Brain microvascular endothelial cell (primary cell): Measurements from ENCODE around the gene ZIC2.

ENCODE experiments used
- DNase-seq: peaks from one replicate; pipeline ENCODE4 v3.0.0-alpha.2; 2020
- H3K27ac ChIP-seq: fragments of 250-450 bp; sonication (Bioruptor Pico); 2 replicates; pipeline ENCODE4 v1.5.1; 2020; ENCODE audit warnings: mild to moderate bottlenecking, moderate library complexity
- H3K27me3 ChIP-seq: fragments of 250-450 bp; sonication (Bioruptor Pico); replicated peaks from 2 replicates; pipeline ENCODE4 v1.5.1; 2020; ENCODE audit warnings: mild to moderate bottlenecking
- H3K36me3 ChIP-seq: fragments of 250-450 bp; sonication (Bioruptor Pico); replicated peaks from 2 replicates; pipeline ENCODE4 v1.5.1; 2020; ENCODE audit warnings: mild to moderate bottlenecking
- H3K4me3 ChIP-seq: 2 replicates; pipeline ENCODE4 v1.5.1; 2011; ENCODE audit warnings: low read depth, mild to moderate bottlenecking, control low read depth, low read length, moderate library complexity
- in situ Hi-C: cut with HindIII; loops from 2 replicates; pipeline ENCODE4 v1.10.0; 2017; ENCODE audit warnings: low sequenced_read_pairs, low pct_ligation_motif_present
- TF ChIP-seq, protein P1 (sequence below): IDR thresholded peaks from 2 replicates; pipeline ENCODE4 v1.5.1; 2011; ENCODE audit warnings: low read depth, mild to moderate bottlenecking, moderate library complexity, low read length, control low read depth, inconsistent platforms; ENCODE audit errors: missing control alignments

The ZIC2 gene

DNA sequence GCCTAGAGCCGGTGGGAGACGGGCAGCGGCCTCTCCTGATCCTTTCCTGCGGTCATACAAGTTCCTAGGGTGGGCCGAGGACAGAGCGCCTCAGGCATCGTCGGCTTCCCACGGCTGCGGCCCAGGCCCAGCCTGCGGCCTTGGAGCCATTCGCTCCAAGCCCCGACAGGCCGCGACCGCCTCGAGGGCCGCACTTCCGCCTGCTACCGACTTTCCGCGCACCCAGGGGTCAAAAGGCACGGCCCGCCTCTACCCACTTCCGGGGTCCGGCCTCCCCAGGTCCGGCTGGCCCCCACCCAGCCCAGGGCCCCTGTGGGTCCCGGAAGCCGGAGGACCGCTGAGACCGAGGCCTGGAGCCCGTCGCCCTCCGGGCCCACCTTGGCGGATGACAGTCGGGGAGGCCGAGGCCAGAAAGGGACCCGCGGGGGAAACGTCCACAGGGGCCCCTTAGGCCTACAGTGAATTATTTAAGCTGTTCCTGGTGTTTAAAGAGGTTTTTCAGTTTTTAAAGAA lies 16.2 kb downstream of the ZIC2 start:
- H3K4me3 ChIP-seq = no peak overlapping the region
- no peaks in the 10 kb centered on the region for H3K36me3 ChIP-seq
- DNase-seq = no peak
- no peak overlapping the region for H3K27ac ChIP-seq
- no peaks in the 10 kb centered on the region for H3K27me3 ChIP-seq
- TF ChIP-seq, protein P1, sequence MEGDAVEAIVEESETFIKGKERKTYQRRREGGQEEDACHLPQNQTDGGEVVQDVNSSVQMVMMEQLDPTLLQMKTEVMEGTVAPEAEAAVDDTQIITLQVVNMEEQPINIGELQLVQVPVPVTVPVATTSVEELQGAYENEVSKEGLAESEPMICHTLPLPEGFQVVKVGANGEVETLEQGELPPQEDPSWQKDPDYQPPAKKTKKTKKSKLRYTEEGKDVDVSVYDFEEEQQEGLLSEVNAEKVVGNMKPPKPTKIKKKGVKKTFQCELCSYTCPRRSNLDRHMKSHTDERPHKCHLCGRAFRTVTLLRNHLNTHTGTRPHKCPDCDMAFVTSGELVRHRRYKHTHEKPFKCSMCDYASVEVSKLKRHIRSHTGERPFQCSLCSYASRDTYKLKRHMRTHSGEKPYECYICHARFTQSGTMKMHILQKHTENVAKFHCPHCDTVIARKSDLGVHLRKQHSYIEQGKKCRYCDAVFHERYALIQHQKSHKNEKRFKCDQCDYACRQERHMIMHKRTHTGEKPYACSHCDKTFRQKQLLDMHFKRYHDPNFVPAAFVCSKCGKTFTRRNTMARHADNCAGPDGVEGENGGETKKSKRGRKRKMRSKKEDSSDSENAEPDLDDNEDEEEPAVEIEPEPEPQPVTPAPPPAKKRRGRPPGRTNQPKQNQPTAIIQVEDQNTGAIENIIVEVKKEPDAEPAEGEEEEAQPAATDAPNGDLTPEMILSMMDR = no peak
- in situ Hi-C loops = no loop called here

DNA sequence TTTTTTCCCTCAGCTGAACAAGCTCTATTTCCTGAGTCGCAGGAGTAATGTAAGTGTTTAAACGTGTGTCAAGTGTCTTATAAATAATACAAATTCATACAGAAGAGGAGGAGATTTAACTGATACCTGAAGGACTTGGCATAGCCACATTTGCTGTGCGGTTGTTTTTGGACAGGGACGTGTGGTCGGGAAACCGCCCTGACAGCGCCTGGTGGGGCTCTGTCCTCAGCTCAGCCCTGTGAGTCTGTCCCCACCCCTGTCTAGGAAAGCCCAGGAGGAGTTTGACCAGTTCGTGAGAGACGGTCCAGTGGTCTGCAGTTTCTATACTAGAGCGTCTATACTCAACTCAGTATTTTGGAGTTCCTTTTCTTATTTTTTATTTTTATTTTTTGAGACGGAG lies 16.7 kb downstream of the ZIC2 start:
- Histone ChIP-seq H3K36me3 (no peaks in the 10 kb centered on the region), H3K4me3 (no peak overlapping the region), H3K27ac (no peak overlapping the region), H3K27me3 (no peaks in the 10 kb centered on the region)
- TF ChIP-seq, protein P1 = no peak
- in situ Hi-C loops = no loop called here
- DNase-seq = no peak

DNA sequence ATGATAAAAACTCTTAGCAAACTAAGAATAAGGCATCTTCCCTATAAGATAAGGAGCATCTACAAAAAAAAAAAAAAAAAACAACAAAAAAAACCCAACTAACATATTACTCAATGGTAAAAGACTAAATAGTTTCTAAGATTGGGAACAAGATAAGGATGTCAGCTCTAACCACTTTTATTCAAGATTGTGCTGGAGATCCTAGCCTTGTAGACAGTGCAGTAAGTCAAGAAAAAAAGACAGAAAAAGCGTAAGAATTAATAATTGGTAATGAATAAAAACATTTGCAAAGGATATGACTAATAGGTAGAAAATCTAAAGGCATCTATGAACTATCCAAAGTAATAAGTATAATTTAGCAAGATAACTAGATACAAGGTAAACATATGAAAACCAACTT lies 33.0 kb downstream of the ZIC2 start:
- DNase-seq = no peak
- Histone ChIP-seq H3K4me3 (no peak overlapping the region), H3K27me3 (no peaks in the 10 kb centered on the region), H3K27ac (no peak overlapping the region), H3K36me3 (no peaks in the 10 kb centered on the region)
- in situ Hi-C loops = no loop called here
- TF ChIP-seq, protein P1 = no peak

DNA sequence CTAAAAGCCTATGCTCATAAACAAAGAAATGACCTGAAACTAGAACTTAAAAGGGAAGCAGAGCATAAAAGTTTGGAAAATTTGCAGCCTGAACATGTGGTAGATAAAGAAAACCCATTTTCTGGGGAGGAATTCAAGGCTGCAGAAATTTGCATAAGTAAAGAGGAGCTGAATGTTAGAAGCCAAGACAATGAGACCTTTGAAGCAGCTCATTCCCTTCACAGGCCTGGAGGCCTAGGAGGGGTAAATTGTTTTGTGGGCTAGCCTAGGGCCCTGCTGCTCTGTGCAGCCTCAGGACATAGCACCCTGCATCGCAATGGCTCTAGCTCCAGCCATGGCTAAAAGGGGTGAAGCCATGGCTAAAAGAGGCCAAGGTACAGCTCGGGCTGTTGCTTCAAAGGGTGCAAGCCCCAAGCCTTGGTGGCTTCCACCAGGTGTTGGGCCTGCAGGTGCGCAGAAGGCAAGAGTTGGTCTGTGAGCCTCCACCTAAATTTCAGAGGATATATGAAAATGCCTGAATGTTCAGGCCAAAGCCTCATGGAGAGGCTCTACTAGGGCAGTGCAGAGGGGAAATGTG lies 38.3 kb downstream of the ZIC2 start:
- H3K36me3 ChIP-seq = no peaks in the 10 kb centered on the region
- TF ChIP-seq, protein P1 = no peak
- in situ Hi-C loops = no loop called here
- no peaks in the 10 kb centered on the region for H3K27me3 ChIP-seq
- H3K4me3 ChIP-seq = no peak overlapping the region
- no peak overlapping the region for H3K27ac ChIP-seq
- no peak for DNase-seq

DNA sequence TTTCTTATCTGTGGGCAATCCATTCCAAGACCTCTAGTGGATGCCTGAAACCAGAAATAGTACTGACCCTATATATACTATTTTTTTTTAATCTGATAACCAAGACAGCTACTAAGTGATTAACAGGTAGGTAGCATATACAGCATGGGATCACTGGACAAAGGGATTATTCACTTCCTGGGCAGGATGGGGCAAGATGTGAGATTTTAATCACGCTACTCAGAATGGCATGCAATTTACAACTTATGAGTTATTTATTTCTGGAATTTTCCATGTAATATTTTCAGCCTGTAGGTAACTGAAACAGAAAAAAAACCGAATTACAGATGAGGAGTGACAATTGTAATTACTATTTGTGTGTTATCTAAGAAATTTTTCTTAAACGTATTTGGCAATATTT lies 41.2 kb downstream of the ZIC2 start:
- TF ChIP-seq, protein P1 = no peak
- Histone ChIP-seq H3K27ac (no peak overlapping the region), H3K36me3 (no peaks in the 10 kb centered on the region), H3K27me3 (no peaks in the 10 kb centered on the region), H3K4me3 (no peak overlapping the region)
- DNase-seq = no peak
- in situ Hi-C loops = no loop called here

DNA sequence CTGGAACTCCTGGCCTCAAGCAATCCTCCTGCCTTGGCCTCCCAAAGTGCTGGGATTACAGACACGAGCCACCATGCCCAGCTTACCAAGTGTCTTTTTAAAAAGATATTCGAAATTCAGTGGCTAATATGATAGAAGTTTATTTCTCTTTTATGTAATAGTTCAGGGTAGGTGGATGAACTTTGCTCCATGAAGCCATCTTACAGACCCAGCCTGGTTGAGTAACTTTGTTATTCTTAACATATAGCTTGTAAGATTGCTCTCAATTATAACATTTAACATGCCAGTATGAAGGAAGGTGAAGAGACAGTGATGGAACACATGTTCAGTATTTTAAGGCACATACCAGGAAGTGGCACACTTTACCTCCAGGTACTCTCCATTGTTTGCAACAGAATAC lies 42.4 kb downstream of the ZIC2 start:
- H3K36me3 ChIP-seq = no peaks in the 10 kb centered on the region
- DNase-seq = no peak
- H3K27me3 ChIP-seq = no peaks in the 10 kb centered on the region
- TF ChIP-seq, protein P1 = no peak
- in situ Hi-C loops = no loop called here
- no peak overlapping the region for H3K4me3 ChIP-seq
- H3K27ac ChIP-seq = no peak overlapping the region
